K562 (cell line): ENCODE measurements around the gene MYO16. TPM values are rescaled to one million over a fixed set of nuclear protein-coding genes. Genes with fewer than 3 reads are reported as not detected.

Experiments used
- CHD1 ChIP-seq: fragments of 200-600 bp; sonication (generic); IDR thresholded peaks from one replicate; pipeline ENCODE4 v1.6.1; 2012; ENCODE audit warnings: mild to moderate bottlenecking, moderate library complexity, low read length, inconsistent platforms
- CHD7 ChIP-seq: fragments of 200-600 bp; sonication (generic); IDR thresholded peaks from one replicate; pipeline ENCODE4 v1.6.1; 2012; ENCODE audit warnings: mild to moderate bottlenecking, low read depth, low read length, inconsistent platforms
- NBN ChIP-seq: fragments of 450-650 bp; IDR thresholded peaks from 2 replicates; pipeline ENCODE4 v1.6.1; 2016; ENCODE audit warnings: low read depth, mild to moderate bottlenecking
- NFYB ChIP-seq: IDR thresholded peaks from 2 replicates; pipeline ENCODE4 v1.6.1; 2011; ENCODE audit warnings: mild to moderate bottlenecking, moderate library complexity; ENCODE audit not compliant: insufficient read length; ENCODE audit errors: extremely low read depth
- ZNF512 ChIP-seq: IDR thresholded peaks from 2 replicates; pipeline ENCODE4 v1.6.1; 2016; ENCODE audit warnings: missing genetic modification characterization, missing compliant biosample characterization
- ZNF551 ChIP-seq: fragments of 250-450 bp; sonication (Bioruptor Pico); IDR thresholded peaks from 2 replicates; pipeline ENCODE4 v1.5.0; 2021; ENCODE audit warnings: mild to moderate bottlenecking, moderate library complexity
- polyA plus RNA-seq, 8 experiments: library from polyadenylated mRNA; depleted of rRNA in 4 of 8; stranded (reverse) in 5 of 8; unstranded in 3 of 8; fragments of >200 nt; fragmentation: Nextera tagmentation in 2 of 8; fragmentation: Illumina TruSeq in 1 of 8; extraction: Ambion mirVana in 2 of 8; extraction: Trizol in 1 of 8; gene quantifications; 2 replicates each; pipeline versions ENCODE4 v1.2.1 to v1.2.3, GENCODE V29; 2011 to 2014; ENCODE audit warnings: inconsistent platforms in 1 of 8, missing spikeins in 1 of 8
- total RNA-seq, 7 experiments: library from RNA; depleted of rRNA in 6 of 7; stranded (reverse); fragments of >200 nt in 6 of 7; fragmentation: Illumina TruSeq in 2 of 7; extraction: Trizol in 2 of 7; gene quantifications; 2 replicates each; pipeline versions ENCODE4 v1.2.1 to v1.2.3, GENCODE V29; 2011 to 2021; ENCODE audit warnings: low replicate concordance in 1 of 7
- TF ChIP-seq, protein P1 (sequence below): fragments of 200-400 bp; formaldehyde crosslinking; IDR thresholded peaks from 2 replicates; pipeline ENCODE4 v1.6.1; 2017; ENCODE audit warnings: mild to moderate bottlenecking, low read depth, low read length, moderate library complexity

The MYO16 gene
- total and polyA plus RNA-seq, 9 of the 15 experiments (the other 6 are each of a cell fraction or from before 2014, with no cell fraction given), result 4.3 to 45.7 (median 12.1) TPM

- TF ChIP-seq CHD7 (no peak), NBN (no peak), NFYB (no peak), ZNF551 (CRISPR knock-in tag) (no peak), CHD1 (no peak), ZNF512 (tag) (no peak)
- TF ChIP-seq, protein P1, sequence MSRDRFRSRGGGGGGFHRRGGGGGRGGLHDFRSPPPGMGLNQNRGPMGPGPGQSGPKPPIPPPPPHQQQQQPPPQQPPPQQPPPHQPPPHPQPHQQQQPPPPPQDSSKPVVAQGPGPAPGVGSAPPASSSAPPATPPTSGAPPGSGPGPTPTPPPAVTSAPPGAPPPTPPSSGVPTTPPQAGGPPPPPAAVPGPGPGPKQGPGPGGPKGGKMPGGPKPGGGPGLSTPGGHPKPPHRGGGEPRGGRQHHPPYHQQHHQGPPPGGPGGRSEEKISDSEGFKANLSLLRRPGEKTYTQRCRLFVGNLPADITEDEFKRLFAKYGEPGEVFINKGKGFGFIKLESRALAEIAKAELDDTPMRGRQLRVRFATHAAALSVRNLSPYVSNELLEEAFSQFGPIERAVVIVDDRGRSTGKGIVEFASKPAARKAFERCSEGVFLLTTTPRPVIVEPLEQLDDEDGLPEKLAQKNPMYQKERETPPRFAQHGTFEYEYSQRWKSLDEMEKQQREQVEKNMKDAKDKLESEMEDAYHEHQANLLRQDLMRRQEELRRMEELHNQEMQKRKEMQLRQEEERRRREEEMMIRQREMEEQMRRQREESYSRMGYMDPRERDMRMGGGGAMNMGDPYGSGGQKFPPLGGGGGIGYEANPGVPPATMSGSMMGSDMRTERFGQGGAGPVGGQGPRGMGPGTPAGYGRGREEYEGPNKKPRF, result no peak
Observed at GRCh38 chr13:108980237-108980636, 350.8 kb downstream of the MYO16 start (continued).
